CD4-positive, alpha-beta memory T cell (primary cell): Measurements from ENCODE around the gene TAF6. TPM values are rescaled to one million over a fixed set of nuclear protein-coding genes. Genes with fewer than 3 reads are reported as not detected.
A peak's percentile ranks its signal among the peaks of the same experiment; 100 is the strongest.

Experiments
- CTCF ChIA-PET: fragments of 350-600 bp; sonication (Branson Sonifier 250); formaldehyde crosslinking; loops from one replicate; lab custom pipeline; 2021; ENCODE audit warnings: inconsistent platforms; ENCODE audit not compliant: partially characterized antibody; lab: Charles Lee
- POLR2A ChIA-PET: fragments of 350-600 bp; sonication (Branson Sonifier 250); formaldehyde crosslinking; loops from one replicate; lab custom pipeline; 2021; ENCODE audit not compliant: partially characterized antibody; lab: Charles Lee
- DNase-seq, 5 donors: peaks; one replicate each; pipeline versions ENCODE4 v3.0.0 to v3.0.0-alpha.2; 2020 to 2022; ENCODE audit warnings: mixed read lengths in 1 of 5
- H3K27ac ChIP-seq: one replicate; pipeline ENCODE4 v1.7.0; 2013; ENCODE audit warnings: low read depth, low read length
- H3K27me3 ChIP-seq: 2 replicates; pipeline ENCODE4 v1.7.0; 2013; ENCODE audit warnings: mild to moderate bottlenecking, low read length, moderate library complexity; ENCODE audit not compliant: insufficient read depth
- H3K36me3 ChIP-seq: 2 replicates; pipeline ENCODE4 v1.7.0; 2013; ENCODE audit warnings: mild to moderate bottlenecking, low read length, moderate library complexity; ENCODE audit not compliant: insufficient read depth
- H3K4me1 ChIP-seq: 2 replicates; pipeline ENCODE4 v1.7.0; 2013; ENCODE audit warnings: mild to moderate bottlenecking, low read length, moderate library complexity; ENCODE audit not compliant: insufficient read depth
- H3K4me3 ChIP-seq, 2 donors: one replicate each; pipeline ENCODE4 v1.7.0; 2013; ENCODE audit warnings: low read length in 2 of 2, mild to moderate bottlenecking in 1 of 2
- H3K9me3 ChIP-seq, 2 donors: one replicate each; pipeline ENCODE4 v1.7.0; 2013; ENCODE audit warnings: low read length in 2 of 2, control low read depth in 1 of 2; ENCODE audit not compliant: control insufficient read depth in 1 of 2
- H3K27ac Mint-ChIP-seq, 7 donors: one replicate each; pipeline ENCODE4 v1.8.0; 2020 to 2021; ENCODE audit warnings: mixed read lengths in 7 of 7, mild to moderate bottlenecking in 6 of 7, inconsistent platforms in 3 of 7, moderate library complexity in 3 of 7
- H3K27me3 Mint-ChIP-seq, 2 donors: one replicate each; pipeline ENCODE4 v1.8.0; 2020 to 2021; ENCODE audit warnings: mixed read lengths in 2 of 2
- H3K36me3 Mint-ChIP-seq, 2 donors: one replicate each; pipeline ENCODE4 v1.8.0; 2020 to 2021; ENCODE audit warnings: mixed read lengths in 2 of 2, inconsistent platforms in 1 of 2, mild to moderate bottlenecking in 1 of 2
- H3K4me1 Mint-ChIP-seq, 4 donors: one replicate each; pipeline ENCODE4 v1.8.0; 2020 to 2021; ENCODE audit warnings: mixed read lengths in 4 of 4, mild to moderate bottlenecking in 1 of 4
- H3K4me3 Mint-ChIP-seq, 8 donors: one replicate each; pipeline ENCODE4 v1.8.0; 2020 to 2021; ENCODE audit warnings: mixed read lengths in 8 of 8, mild to moderate bottlenecking in 7 of 8, moderate library complexity in 6 of 8, inconsistent platforms in 3 of 8
- H3K9me3 Mint-ChIP-seq, 8 donors: one replicate each; pipeline ENCODE4 v1.8.0; 2020 to 2021; ENCODE audit warnings: mixed read lengths in 8 of 8, mild to moderate bottlenecking in 5 of 8, inconsistent platforms in 3 of 8, moderate library complexity in 1 of 8
- intact Hi-C: fragments of 100-400 bp; cut with micrococcal nuclease; formaldehyde crosslinking; loops from one replicate; pipeline ENCODE4 v1.15.1; 2023
- polyA plus RNA-seq, 2 donors: library from polyadenylated mRNA; unstranded; fragments of 300-500 nt; fragmentation: Illumina TruSeq; gene quantifications; one replicate each; pipeline ENCODE4 v1.2.3, GENCODE V29; 2021
- total RNA-seq, 2 experiments: library from RNA; stranded (reverse); gene quantifications; one replicate each; pipeline ENCODE4 v1.2.3, GENCODE V29; 2021

Gene TAF6
- total and polyA plus RNA-seq, 4 experiments from 2014 or later, result 25.3 to 62.2 (median 48.4) TPM

- CTCF ChIA-PET, result interaction anchor here (0.9 to 4.8 kb wide), 9 partner anchors 11 to 32 kb away, joined by 3 to 28 read pairs (median 5); partner anchors contain the start of genes COPS6 and MBLAC1
- intact Hi-C loops, result loop anchor here (1.0 to 5.0 kb wide), 6 partner anchors 12 to 628 kb away; partner anchors contain the start of genes CNPY4, COPS6, MBLAC1 and TAF6
- Mint-ChIP-seq H3K9me3 (peaks cover 0 to 2% (median 0%) of the 10 kb centered on the region in 8 donors), H3K27me3 (peaks cover 0 to 2% of the 10 kb centered on the region in 2 donors), H3K4me1 (peaks cover 22 to 50% (median 34%) of the 10 kb centered on the region in 4 donors), H3K36me3 (peaks cover 36 to 58% of the 10 kb centered on the region in 2 donors), H3K27ac (peak overlapping the region; percentile 91 to 99 (median 97)), H3K4me3 (peak overlapping the region; percentile 92 to 95 (median 93))
- peaks cover 39% of the 10 kb centered on the region for H3K36me3 ChIP-seq
- peaks cover 29% of the 10 kb centered on the region for H3K4me1 ChIP-seq
- no peaks in the 10 kb centered on the region for H3K9me3 ChIP-seq
- peak overlapping the region; percentile 96 for H3K27ac ChIP-seq
- DNase-seq, result peak; percentile 86 to 96 (median 92)
- POLR2A ChIA-PET, result interaction anchor here (0.7 to 8.2 kb wide), 27 partner anchors 11 to 787 kb away, joined by 3 to 175 read pairs (median 4); partner anchors contain the start of genes CNPY4, COPS6, FBXO24 and GAL3ST4
- H3K4me3 ChIP-seq, result peak overlapping the region; percentile 95
- no peaks in the 10 kb centered on the region for H3K27me3 ChIP-seq
These were observed 18.6 kb downstream of the TAF6 start for GRCh38 chr7:100100420-100101015.

- H3K27ac Mint-ChIP-seq, result peak overlapping the region; percentile 91 to 99 (median 97)
- Histone ChIP-seq H3K4me1 (peaks cover 29% of the 10 kb centered on the region), H3K9me3 (no peaks in the 10 kb centered on the region), H3K36me3 (peaks cover 50% of the 10 kb centered on the region), H3K27ac (peak overlapping the region; percentile 96), H3K27me3 (no peaks in the 10 kb centered on the region), H3K4me3 (peak overlapping the region; percentile 80 to 95)
- peaks cover 0 to 2% of the 10 kb centered on the region in 2 donors for H3K27me3 Mint-ChIP-seq
- H3K9me3 Mint-ChIP-seq, result peaks cover 0 to 2% (median 0%) of the 10 kb centered on the region in 8 donors
- intact Hi-C loops, result no loop called here
- no peak for DNase-seq
- peaks cover 42 to 65% of the 10 kb centered on the region in 2 donors for H3K36me3 Mint-ChIP-seq
- ChIA-PET POLR2A (interaction anchor here (3.0 to 8.2 kb wide), 6 partner anchors 10 to 50 kb away, joined by 20 to 175 read pairs (median 36); partner anchors contain the start of genes CNPY4, COPS6, MBLAC1 and ZNF3), CTCF (interaction anchor here (0.7 to 1.4 kb wide), 2 partner anchors 14 to 33 kb away, joined by 3 to 4 read pairs; no protein-coding TSS in a partner anchor)
- peak overlapping the region; percentile 92 to 95 (median 93) for H3K4me3 Mint-ChIP-seq
- H3K4me1 Mint-ChIP-seq, result peaks cover 22 to 53% (median 34%) of the 10 kb centered on the region in 4 donors
These were observed 19.7 kb downstream of the TAF6 start for GRCh38 chr7:100099452-100099851.

GRCh38 chr7:100098913-100099312 is 20.2 kb downstream of the TAF6 start:
- no peaks in the 10 kb centered on the region for H3K27me3 ChIP-seq
- peaks cover 29% of the 10 kb centered on the region for H3K4me1 ChIP-seq
- intact Hi-C loops, result no loop called here
- Mint-ChIP-seq H3K27me3 (peaks cover 0 to 2% of the 10 kb centered on the region in 2 donors), H3K4me1 (peaks cover 23 to 53% (median 34%) of the 10 kb centered on the region in 4 donors), H3K27ac (peak overlapping the region; percentile 72 to 99 (median 90)), H3K36me3 (peaks cover 44 to 71% of the 10 kb centered on the region in 2 donors), H3K4me3 (peak overlapping the region; percentile 27 to 95 (median 79)), H3K9me3 (peaks cover 0 to 2% (median 0%) of the 10 kb centered on the region in 8 donors)
- no peak overlapping the region for H3K4me3 ChIP-seq
- H3K27ac ChIP-seq, result peak overlapping the region; percentile 96
- H3K9me3 ChIP-seq, result no peaks in the 10 kb centered on the region
- H3K36me3 ChIP-seq, result peaks cover 55% of the 10 kb centered on the region
- ChIA-PET POLR2A (interaction anchor here (3.6 to 8.2 kb wide), 4 partner anchors 9 to 31 kb away, joined by 20 to 175 read pairs (median 64); partner anchors contain the start of genes CNPY4, COPS6 and MBLAC1), CTCF (interaction anchor here (0.7 to 1.4 kb wide), 2 partner anchors 14 to 34 kb away, joined by 3 to 4 read pairs; no protein-coding TSS in a partner anchor)
- DNase-seq, result no peak

GRCh38 chr7:100095704-100096103 is 23.5 kb downstream of the TAF6 start:
- H3K9me3 Mint-ChIP-seq, result peaks cover 0 to 2% (median 0%) of the 10 kb centered on the region in 8 donors

GRCh38 chr7:100095289-100095688 is 23.9 kb downstream of the TAF6 start:
- CTCF ChIA-PET, result interaction anchor here (1.0 kb wide), 1 partner anchor 13 kb away, joined by 3 read pairs; no protein-coding TSS in a partner anchor
- intact Hi-C loops, result no loop called here
- Mint-ChIP-seq H3K4me3 (no peak overlapping the region), H3K4me1 (peaks cover 19 to 47% (median 30%) of the 10 kb centered on the region in 4 donors), H3K36me3 (peaks cover 71 to 94% of the 10 kb centered on the region in 2 donors), H3K27ac (peak overlapping the region in 2 of 7 donors; percentile 36 to 54), H3K27me3 (no peaks in the 10 kb centered on the region), H3K9me3 (peaks cover 0 to 2% (median 0%) of the 10 kb centered on the region in 8 donors)
- H3K4me1 ChIP-seq, result peaks cover 22% of the 10 kb centered on the region
- H3K27ac ChIP-seq, result no peak overlapping the region
- H3K4me3 ChIP-seq, result no peak overlapping the region
- H3K36me3 ChIP-seq, result peaks cover 91% of the 10 kb centered on the region
- no peaks in the 10 kb centered on the region for H3K27me3 ChIP-seq
- no peak for DNase-seq
- no peaks in the 10 kb centered on the region for H3K9me3 ChIP-seq
- POLR2A ChIA-PET, result interaction anchor here (1.0 to 2.2 kb wide), 5 partner anchors 9 to 33 kb away, joined by 3 to 8 read pairs (median 4); no protein-coding TSS in a partner anchor

More at GRCh38 chr7:100095704-100096103, 23.5 kb downstream of the TAF6 start:
- H3K4me1 Mint-ChIP-seq, result peaks cover 17 to 47% (median 31%) of the 10 kb centered on the region in 4 donors
- H3K36me3 Mint-ChIP-seq, result peaks cover 71 to 93% of the 10 kb centered on the region in 2 donors
- peaks cover 87% of the 10 kb centered on the region for H3K36me3 ChIP-seq
- peaks cover 22% of the 10 kb centered on the region for H3K4me1 ChIP-seq
- H3K4me3 ChIP-seq, result no peak overlapping the region
- H3K27me3 ChIP-seq, result no peaks in the 10 kb centered on the region
- H3K27ac ChIP-seq, result no peak overlapping the region
- H3K27ac Mint-ChIP-seq, result peak overlapping the region in 4 of 7 donors; percentile 36 to 54 (median 42)
- CTCF ChIA-PET, result interaction anchor here (1.0 kb wide), 1 partner anchor 13 kb away, joined by 3 read pairs; no protein-coding TSS in a partner anchor
- intact Hi-C loops, result no loop called here
- H3K4me3 Mint-ChIP-seq, result no peak overlapping the region
- peaks cover 0 to 2% of the 10 kb centered on the region in 2 donors for H3K27me3 Mint-ChIP-seq
- no peak for DNase-seq
- H3K9me3 ChIP-seq, result no peaks in the 10 kb centered on the region
- POLR2A ChIA-PET, result interaction anchor here (1.1 to 2.2 kb wide), 4 partner anchors 8 to 33 kb away, joined by 3 to 8 read pairs (median 4); no protein-coding TSS in a partner anchor

GRCh38 chr7:100093925-100094486 is 25.2 kb downstream of the TAF6 start:
- Histone ChIP-seq H3K27ac (no peak overlapping the region), H3K36me3 (peaks cover 85% of the 10 kb centered on the region), H3K4me3 (no peak overlapping the region), H3K4me1 (peaks cover 19% of the 10 kb centered on the region), H3K9me3 (no peaks in the 10 kb centered on the region), H3K27me3 (no peaks in the 10 kb centered on the region)
- ChIA-PET CTCF (interaction anchor here (1.5 kb wide), 1 partner anchor 11 kb away, joined by 4 read pairs; no protein-coding TSS in a partner anchor), POLR2A (interaction anchor here (1.0 to 2.2 kb wide), 2 partner anchors 12 to 26 kb away, joined by 3 to 8 read pairs; no protein-coding TSS in a partner anchor)
- Mint-ChIP-seq H3K27ac (no peak overlapping the region), H3K4me1 (peaks cover 18 to 44% (median 28%) of the 10 kb centered on the region in 4 donors), H3K9me3 (peaks cover 0 to 4% (median 0%) of the 10 kb centered on the region in 8 donors), H3K36me3 (peaks cover 62 to 90% of the 10 kb centered on the region in 2 donors), H3K4me3 (no peak overlapping the region), H3K27me3 (no peaks in the 10 kb centered on the region)
- intact Hi-C loops, result no loop called here
- no peak for DNase-seq
